Panc1 (cell line): Measurements from ENCODE around the gene UBTD2. TPM values are rescaled to one million over a fixed set of nuclear protein-coding genes. Genes with fewer than 3 reads are reported as not detected.

Experiments used
- ATAC-seq: fragments of 200-7000 bp; cut with Tn5 transposase; 2 replicates; pipeline ENCODE4 v1.9.1; 2020; ENCODE audit warnings: mild to moderate bottlenecking, moderate library complexity
- BruUV-seq: library from RNA; stranded (reverse); fragments of 400-500 nt; replicated peaks from 2 replicates; lab custom pipeline; 2021; lab: Mats Ljungman, UMichigan
- CTCF ChIA-PET: fragments of 300-600 bp; sonication (Branson Sonifier 250); formaldehyde crosslinking; loops from one replicate; lab custom pipeline; 2022; ENCODE audit warnings: antibody characterized with exemption; lab: Charles Lee
- POLR2A ChIA-PET: fragments of 300-600 bp; sonication (Branson Sonifier 250); formaldehyde crosslinking; loops from one replicate; lab custom pipeline; 2022; ENCODE audit warnings: antibody characterized with exemption; lab: Charles Lee
- DNase-seq: peaks from one replicate; pipeline ENCODE4 v3.0.0-alpha.2; 2010; ENCODE audit warnings: low read depth, low spot score
- H3K27ac ChIP-seq: 2 replicates; pipeline ENCODE4 v1.5.1; 2011; ENCODE audit warnings: mild to moderate bottlenecking, low read length, inconsistent platforms
- H3K27me3 ChIP-seq: fragments of 200-500 bp; sonication (Bioruptor generic); 2 replicates; pipeline ENCODE4 v1.6.0; 2014; ENCODE audit warnings: low read length, inconsistent platforms; ENCODE audit not compliant: control insufficient read depth, insufficient read depth
- H3K36me3 ChIP-seq: fragments of 200-500 bp; sonication (Bioruptor generic); 2 replicates; pipeline ENCODE4 v1.5.1; 2014; ENCODE audit warnings: inconsistent platforms, mild to moderate bottlenecking, low read length, moderate library complexity; ENCODE audit not compliant: control insufficient read depth, insufficient read depth
- H3K4me1 ChIP-seq: 2 replicates; pipeline ENCODE4 v1.5.1; 2011; ENCODE audit warnings: inconsistent platforms, mild to moderate bottlenecking, low read length, moderate library complexity; ENCODE audit not compliant: control insufficient read depth, insufficient read depth
- H3K4me3 ChIP-seq, 2 experiments: 2 replicates each; pipeline ENCODE4 v1.5.1; 2011 to 2012; ENCODE audit warnings: low read depth in 2 of 2, low read length in 2 of 2, mild to moderate bottlenecking in 2 of 2, inconsistent platforms in 1 of 2, moderate library complexity in 1 of 2
- H3K9me3 ChIP-seq: fragments of 200-500 bp; sonication (Bioruptor generic); 2 replicates; pipeline ENCODE4 v1.5.1; 2014; ENCODE audit warnings: low read depth, mild to moderate bottlenecking, inconsistent platforms, low read length, moderate library complexity; ENCODE audit not compliant: control insufficient read depth, insufficient read depth
- CTCF ChIP-seq: fragments of 450-650 bp; IDR thresholded peaks from 2 replicates; pipeline ENCODE4 v1.5.1; 2017; ENCODE audit warnings: mild to moderate bottlenecking
- POLR2AphosphoS5 ChIP-seq: IDR thresholded peaks from 2 replicates; pipeline ENCODE4 v1.6.1; 2012; ENCODE audit warnings: mild to moderate bottlenecking, low read depth, low read length, moderate library complexity
- REST ChIP-seq, 2 experiments: IDR thresholded peaks; 2 replicates each; pipeline ENCODE4 v1.6.1; 2011 to 2012; ENCODE audit warnings: low read depth in 2 of 2, control low read depth in 1 of 2, low read length in 1 of 2, mild to moderate bottlenecking in 1 of 2, moderate library complexity in 1 of 2; ENCODE audit not compliant: insufficient read depth in 1 of 2
- SIN3A ChIP-seq: IDR thresholded peaks from 2 replicates; pipeline ENCODE4 v1.6.1; 2012; ENCODE audit warnings: low read depth, mild to moderate bottlenecking, low read length, moderate library complexity, borderline replicate concordance; ENCODE audit not compliant: insufficient read depth
- TCF7L2 ChIP-seq: IDR thresholded peaks from 2 replicates; pipeline ENCODE4 v1.6.1; 2011; ENCODE audit warnings: mild to moderate bottlenecking, low read depth, low read length, inconsistent platforms
- in situ Hi-C: cut with HindIII; loops from 2 replicates; pipeline ENCODE4 v1.10.0; 2016; ENCODE audit warnings: low sequenced_read_pairs, low pct_unique_long_range_greater_than_20kb
- intact Hi-C: fragments of 100-400 bp; cut with micrococcal nuclease; formaldehyde crosslinking; loops from one replicate; pipeline ENCODE4 v1.10.0; 2022; ENCODE audit not compliant: unreplicated experiment
- total RNA-seq: library from RNA; stranded (reverse); gene quantifications from one replicate; pipeline ENCODE4 v1.2.1, GENCODE V29; 2021; ENCODE audit not compliant: unreplicated experiment

Gene UBTD2
- total RNA-seq, 1 experiment from 2014 or later: 32.5 TPM

GRCh38 chr5:172167895-172168294, 115.7 kb downstream of the UBTD2 start:
- TF ChIP-seq CTCF (no peak), POLR2AphosphoS5 (no peak), TCF7L2 (no peak), REST (IDR thresholded peaks at IDR 0.05; ENCODE audit: insufficient read depth in 1 of 2, low read depth in 2 of 2, low read length in 1 of 2) (no peak), SIN3A (no peak)
- BruUV-seq: no TSS peak
- in situ Hi-C loops (no loop called here), intact Hi-C loops (no loop called here)
- Histone ChIP-seq H3K4me1 (peaks cover under 1% of the 10 kb centered on the region; the same call in 1 of the 2 replicates), H3K9me3 (no peaks in the 10 kb centered on the region), H3K27ac (no peak overlapping the region), H3K4me3 (no peak overlapping the region), H3K27me3 (no peaks in the 10 kb centered on the region), H3K36me3 (no peaks in the 10 kb centered on the region)
- DNase-seq (no peak), ATAC-seq (no peak)
- ChIA-PET POLR2A (no interaction called here), CTCF (no interaction called here)

GRCh38 chr5:172166030-172166826, 117.3 kb downstream of the UBTD2 start:
- H3K27ac ChIP-seq: no peak overlapping the region
- no peak overlapping the region for H3K4me3 ChIP-seq
- no peaks in the 10 kb centered on the region for H3K36me3 ChIP-seq
- in situ Hi-C loops: no loop called here
- H3K4me1 ChIP-seq: no peaks in the 10 kb centered on the region; the same call in 1 of the 2 replicates
- DNase-seq: no peak
- BruUV-seq: no TSS peak
- ChIA-PET CTCF (no interaction called here), POLR2A (no interaction called here)
- intact Hi-C loops: no loop called here
- no peak for ATAC-seq
- no peaks in the 10 kb centered on the region for H3K27me3 ChIP-seq
- TF ChIP-seq REST (IDR thresholded peaks at IDR 0.05; ENCODE audit: insufficient read depth in 1 of 2, low read depth in 2 of 2, low read length in 1 of 2) (no peak), POLR2AphosphoS5 (no peak), CTCF (no peak), TCF7L2 (no peak), SIN3A (no peak)
- no peaks in the 10 kb centered on the region for H3K9me3 ChIP-seq
